ENCODE results near the gene MTARC1. TPM values are rescaled to one million over a fixed set of nuclear protein-coding genes. Genes with fewer than 3 reads are reported as not detected.
A peak's percentile ranks its signal among the peaks of the same experiment; 100 is the strongest.

MTARC1 gene
- total and polyA plus RNA-seq, 9 donors, result 1.7 to 13.2 (median 4.7) TPM

DNA sequence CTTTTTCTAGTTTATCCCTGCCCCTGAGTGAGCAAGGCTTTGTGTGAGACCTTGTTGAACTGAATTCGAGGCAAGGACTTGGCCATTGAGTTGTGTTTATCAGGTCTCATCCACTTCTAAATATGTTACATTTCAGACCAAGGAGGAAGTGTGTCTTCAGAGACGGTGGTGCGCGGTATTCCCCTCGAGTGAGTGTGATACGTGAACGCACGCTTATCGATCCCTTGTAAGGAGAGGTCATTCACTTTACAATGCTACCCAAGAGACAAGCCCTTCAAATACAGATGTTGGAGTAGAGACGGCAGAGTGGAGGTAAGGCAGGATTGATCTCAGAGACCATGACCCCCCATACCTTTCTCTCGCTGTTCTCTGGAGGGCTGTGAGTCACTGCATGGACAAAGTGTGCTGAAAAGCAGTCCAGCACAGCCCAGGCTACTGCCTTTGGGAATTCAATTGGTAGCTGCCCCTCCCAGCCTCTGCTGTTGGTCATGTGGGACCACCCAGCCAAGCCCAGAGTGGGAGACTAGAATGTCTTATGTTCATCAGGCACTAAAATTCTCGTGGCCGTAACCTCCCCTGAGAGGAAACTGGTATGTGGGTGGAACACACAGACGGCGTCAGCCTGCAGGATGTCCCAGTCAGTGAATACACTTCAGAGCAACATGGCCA, 16.3 kb upstream of the MTARC1 start:
- TF ChIP-seq POLR2A (IDR thresholded peaks at IDR 0.05) (no peak), EP300 (IDR thresholded peaks at IDR 0.05) (no peak)
- TF ChIP-seq, protein P1, sequence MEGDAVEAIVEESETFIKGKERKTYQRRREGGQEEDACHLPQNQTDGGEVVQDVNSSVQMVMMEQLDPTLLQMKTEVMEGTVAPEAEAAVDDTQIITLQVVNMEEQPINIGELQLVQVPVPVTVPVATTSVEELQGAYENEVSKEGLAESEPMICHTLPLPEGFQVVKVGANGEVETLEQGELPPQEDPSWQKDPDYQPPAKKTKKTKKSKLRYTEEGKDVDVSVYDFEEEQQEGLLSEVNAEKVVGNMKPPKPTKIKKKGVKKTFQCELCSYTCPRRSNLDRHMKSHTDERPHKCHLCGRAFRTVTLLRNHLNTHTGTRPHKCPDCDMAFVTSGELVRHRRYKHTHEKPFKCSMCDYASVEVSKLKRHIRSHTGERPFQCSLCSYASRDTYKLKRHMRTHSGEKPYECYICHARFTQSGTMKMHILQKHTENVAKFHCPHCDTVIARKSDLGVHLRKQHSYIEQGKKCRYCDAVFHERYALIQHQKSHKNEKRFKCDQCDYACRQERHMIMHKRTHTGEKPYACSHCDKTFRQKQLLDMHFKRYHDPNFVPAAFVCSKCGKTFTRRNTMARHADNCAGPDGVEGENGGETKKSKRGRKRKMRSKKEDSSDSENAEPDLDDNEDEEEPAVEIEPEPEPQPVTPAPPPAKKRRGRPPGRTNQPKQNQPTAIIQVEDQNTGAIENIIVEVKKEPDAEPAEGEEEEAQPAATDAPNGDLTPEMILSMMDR (IDR thresholded peaks at IDR 0.05), result no peak
- WGBS, 3 donors, result 90 to 92% (median 91%) methylated on average over 15 of the region's 15 CpGs
- H3K4me3 ChIP-seq, result no peak overlapping the region
- H3K9me3 ChIP-seq, result no peaks in the 10 kb centered on the region
- no peaks in the 10 kb centered on the region for H3K27me3 ChIP-seq
- peaks cover 7% of the 10 kb centered on the region for H3K4me1 ChIP-seq (ENCODE audit: insufficient read depth)
- DNase-seq, result no peak
- H3K36me3 ChIP-seq, result no peaks in the 10 kb centered on the region
- intact Hi-C loops (cut with DNase I), result loop anchor here in 1 of 4 donors (5.0 to 10.0 kb wide), 2 partner anchors 73 to 556 kb away; no protein-coding TSS in a partner anchor
- H3K27ac ChIP-seq, result no peak overlapping the region

DNA sequence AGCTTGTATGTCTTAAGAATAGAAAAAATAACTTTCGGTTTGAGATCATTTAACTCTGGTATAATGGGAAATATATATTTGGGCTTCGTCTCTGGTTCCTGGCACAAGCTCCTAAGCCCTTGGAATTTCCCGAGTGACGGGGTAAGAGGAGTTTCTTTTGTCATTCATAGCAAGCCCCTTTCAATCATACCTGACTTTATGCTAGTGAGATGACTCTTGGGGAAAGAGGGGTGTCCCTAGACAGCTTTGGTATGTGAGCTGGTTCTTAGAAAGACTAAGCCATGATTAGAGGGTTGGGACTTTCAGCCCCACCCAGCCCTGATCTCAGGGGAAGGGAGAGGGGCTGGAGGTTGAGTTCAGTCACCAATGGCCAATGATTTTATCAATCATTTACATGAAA, 13.9 kb upstream of the MTARC1 start:
- no peaks in the 10 kb centered on the region for H3K9me3 ChIP-seq
- H3K27me3 ChIP-seq, result no peaks in the 10 kb centered on the region
- no peaks in the 10 kb centered on the region for H3K36me3 ChIP-seq
- H3K27ac ChIP-seq, result no peak overlapping the region
- no peak overlapping the region for H3K4me3 ChIP-seq
- WGBS, 3 donors, result 85 to 90% (median 89%) methylated on average over 4 of the region's 4 CpGs
- intact Hi-C loops (cut with DNase I), result loop anchor here in 1 of 4 donors (5.0 to 10.0 kb wide), 2 partner anchors 76 to 558 kb away; no protein-coding TSS in a partner anchor
- TF ChIP-seq, protein P1 (IDR thresholded peaks at IDR 0.05), result no peak
- TF ChIP-seq EP300 (IDR thresholded peaks at IDR 0.05) (no peak), POLR2A (IDR thresholded peaks at IDR 0.05) (no peak)
- DNase-seq, result no peak
- H3K4me1 ChIP-seq (ENCODE audit: insufficient read depth), result peaks cover 4% of the 10 kb centered on the region

GRCh38 chr1:220775240-220775853, 11.4 kb upstream of the MTARC1 start:
- Histone ChIP-seq H3K4me3 (no peak overlapping the region), H3K27ac (no peak overlapping the region), H3K4me1 (ENCODE audit: insufficient read depth) (no peaks in the 10 kb centered on the region), H3K27me3 (no peaks in the 10 kb centered on the region), H3K36me3 (no peaks in the 10 kb centered on the region), H3K9me3 (no peaks in the 10 kb centered on the region)
- 40 to 48% (median 47%) methylated on average over 8 of the region's 8 CpGs for WGBS, 3 donors
- peak in 2 of 5 donors; percentile 38 to 49 for DNase-seq
- intact Hi-C loops (cut with DNase I), result loop anchor here in 2 of 4 donors (5.0 to 10.0 kb wide), 2 partner anchors 78 to 561 kb away; no protein-coding TSS in a partner anchor
- TF ChIP-seq, protein P1 (IDR thresholded peaks at IDR 0.05), result peak in 2 of 3 donors; percentile 25 to 54
- TF ChIP-seq EP300 (IDR thresholded peaks at IDR 0.05), result no peak

DNA sequence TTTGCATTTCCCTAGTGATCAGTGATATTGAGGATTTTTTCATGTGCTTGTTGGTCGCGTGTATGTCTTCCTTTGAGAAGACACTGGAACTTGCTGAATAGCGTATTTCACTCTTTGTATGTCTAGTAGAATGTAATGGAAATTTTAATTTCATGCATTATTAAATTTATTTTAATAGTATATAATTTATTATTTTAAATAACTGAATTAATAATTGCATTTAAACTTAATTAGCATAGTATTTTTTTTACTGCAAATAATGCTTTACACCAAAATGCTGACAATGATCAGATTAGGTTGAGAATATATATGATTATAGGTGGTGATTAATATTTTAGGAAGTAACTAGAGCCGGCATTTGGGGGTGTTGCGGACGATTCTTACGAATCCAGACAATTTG, 10.5 kb upstream of the MTARC1 start:
- no peaks in the 10 kb centered on the region for H3K27me3 ChIP-seq
- WGBS, 3 donors, result 93 to 96% (median 95%) methylated on average over 7 of the region's 7 CpGs
- no peaks in the 10 kb centered on the region for H3K4me1 ChIP-seq (ENCODE audit: insufficient read depth)
- no peak for DNase-seq
- TF ChIP-seq EP300 (IDR thresholded peaks at IDR 0.05), result no peak
- TF ChIP-seq POLR2A (IDR thresholded peaks at IDR 0.05), result no peak
- TF ChIP-seq, protein P1 (IDR thresholded peaks at IDR 0.05), result no peak
- no peaks in the 10 kb centered on the region for H3K9me3 ChIP-seq
- H3K4me3 ChIP-seq, result no peak overlapping the region
- intact Hi-C loops (cut with DNase I), result loop anchor here in 3 of 4 donors (2.0 to 10.0 kb wide), 3 partner anchors 79 to 561 kb away; no protein-coding TSS in a partner anchor
- no peaks in the 10 kb centered on the region for H3K36me3 ChIP-seq
- no peak overlapping the region for H3K27ac ChIP-seq

Data from ovary (tissue), 9 donors.